ENCODE measurements around the gene LNX2. TPM values are rescaled to one million over a fixed set of nuclear protein-coding genes. Genes with fewer than 3 reads are reported as not detected.

The LNX2 gene
- total RNA-seq, 2 experiments from 2014 or later: 6.8 to 9.7 TPM

DNA sequence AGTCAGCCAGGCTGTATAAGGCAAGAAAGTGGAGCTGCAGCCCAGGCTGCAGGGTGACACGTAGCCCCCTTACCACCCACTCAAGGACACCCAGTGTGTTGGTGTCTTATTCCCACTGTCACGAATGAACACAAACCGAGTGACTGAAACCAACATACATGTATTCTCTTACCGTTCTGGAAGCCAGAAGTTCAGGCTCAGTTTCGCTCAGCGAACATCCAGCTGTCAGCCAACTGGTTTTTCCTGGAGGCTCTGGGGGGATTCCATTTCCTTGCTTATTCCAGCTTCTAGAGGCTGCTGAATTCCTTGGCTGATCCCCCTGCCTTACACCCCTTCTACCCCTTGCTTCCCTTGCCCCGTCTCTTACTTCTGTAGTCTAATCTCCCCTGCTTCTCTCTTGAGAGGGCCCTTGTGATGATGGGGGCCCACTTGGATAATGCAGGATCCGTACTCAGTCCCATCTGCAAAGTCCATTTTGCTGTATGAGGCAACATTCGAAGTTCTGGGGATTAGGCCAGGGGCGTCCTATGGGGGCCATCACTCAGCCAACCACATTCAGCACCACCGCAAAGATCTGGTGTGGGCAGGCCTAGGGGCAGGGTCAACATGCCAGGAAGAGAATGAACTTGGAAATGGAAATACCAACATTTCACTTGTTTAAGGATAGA lies 122.6 kb downstream of the LNX2 start:
- ChIA-PET POLR2A (interaction anchor here (0.6 kb wide), 1 partner anchor 40 kb away, joined by 3 read pairs; no protein-coding TSS in a partner anchor), CTCF (ENCODE audit: unreplicated experiment) (no interaction called here)
- no peaks in the 10 kb centered on the region for H3K9me3 ChIP-seq (ENCODE audit: low read length)
- H2AFZ ChIP-seq (ENCODE audit: low read length): no peak overlapping the region
- no peaks in the 10 kb centered on the region for H3K4me1 ChIP-seq (ENCODE audit: insufficient read depth, low read length, poor library complexity, severe bottlenecking)
- no peak overlapping the region for H3K27ac ChIP-seq (ENCODE audit: low read depth, low read length, poor library complexity, severe bottlenecking)
- DNase-seq (ENCODE audit: low spot score): no peak
- H3K36me3 ChIP-seq (ENCODE audit: insufficient read depth, low read length): no peaks in the 10 kb centered on the region
- TF ChIP-seq EZH2phosphoT487 (IDR thresholded peaks at IDR 0.05; ENCODE audit: borderline replicate concordance, low read depth, low read length): no peak
- TF ChIP-seq, protein P1, sequence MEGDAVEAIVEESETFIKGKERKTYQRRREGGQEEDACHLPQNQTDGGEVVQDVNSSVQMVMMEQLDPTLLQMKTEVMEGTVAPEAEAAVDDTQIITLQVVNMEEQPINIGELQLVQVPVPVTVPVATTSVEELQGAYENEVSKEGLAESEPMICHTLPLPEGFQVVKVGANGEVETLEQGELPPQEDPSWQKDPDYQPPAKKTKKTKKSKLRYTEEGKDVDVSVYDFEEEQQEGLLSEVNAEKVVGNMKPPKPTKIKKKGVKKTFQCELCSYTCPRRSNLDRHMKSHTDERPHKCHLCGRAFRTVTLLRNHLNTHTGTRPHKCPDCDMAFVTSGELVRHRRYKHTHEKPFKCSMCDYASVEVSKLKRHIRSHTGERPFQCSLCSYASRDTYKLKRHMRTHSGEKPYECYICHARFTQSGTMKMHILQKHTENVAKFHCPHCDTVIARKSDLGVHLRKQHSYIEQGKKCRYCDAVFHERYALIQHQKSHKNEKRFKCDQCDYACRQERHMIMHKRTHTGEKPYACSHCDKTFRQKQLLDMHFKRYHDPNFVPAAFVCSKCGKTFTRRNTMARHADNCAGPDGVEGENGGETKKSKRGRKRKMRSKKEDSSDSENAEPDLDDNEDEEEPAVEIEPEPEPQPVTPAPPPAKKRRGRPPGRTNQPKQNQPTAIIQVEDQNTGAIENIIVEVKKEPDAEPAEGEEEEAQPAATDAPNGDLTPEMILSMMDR (conservative IDR thresholded peaks at IDR 0.05; ENCODE audit: low read length): no peak
- no TSS peak for BruUV-seq (replicated peaks)
- no peak overlapping the region for H3K4me2 ChIP-seq (ENCODE audit: low read length)
- no peak overlapping the region for H3K4me3 ChIP-seq (ENCODE audit: low read depth, low read length, poor library complexity, severe bottlenecking)
- H3K9me2 ChIP-seq (ENCODE audit: insufficient read depth, low read length): no peaks in the 10 kb centered on the region
- intact Hi-C loops (cut with micrococcal nuclease; ENCODE audit: unreplicated experiment): no loop called here
- H3K79me2 ChIP-seq (ENCODE audit: insufficient read depth, low read depth, low read length): no peaks in the 10 kb centered on the region
- H4K20me1 ChIP-seq (ENCODE audit: insufficient read depth, low read length): no peaks in the 10 kb centered on the region

DNA sequence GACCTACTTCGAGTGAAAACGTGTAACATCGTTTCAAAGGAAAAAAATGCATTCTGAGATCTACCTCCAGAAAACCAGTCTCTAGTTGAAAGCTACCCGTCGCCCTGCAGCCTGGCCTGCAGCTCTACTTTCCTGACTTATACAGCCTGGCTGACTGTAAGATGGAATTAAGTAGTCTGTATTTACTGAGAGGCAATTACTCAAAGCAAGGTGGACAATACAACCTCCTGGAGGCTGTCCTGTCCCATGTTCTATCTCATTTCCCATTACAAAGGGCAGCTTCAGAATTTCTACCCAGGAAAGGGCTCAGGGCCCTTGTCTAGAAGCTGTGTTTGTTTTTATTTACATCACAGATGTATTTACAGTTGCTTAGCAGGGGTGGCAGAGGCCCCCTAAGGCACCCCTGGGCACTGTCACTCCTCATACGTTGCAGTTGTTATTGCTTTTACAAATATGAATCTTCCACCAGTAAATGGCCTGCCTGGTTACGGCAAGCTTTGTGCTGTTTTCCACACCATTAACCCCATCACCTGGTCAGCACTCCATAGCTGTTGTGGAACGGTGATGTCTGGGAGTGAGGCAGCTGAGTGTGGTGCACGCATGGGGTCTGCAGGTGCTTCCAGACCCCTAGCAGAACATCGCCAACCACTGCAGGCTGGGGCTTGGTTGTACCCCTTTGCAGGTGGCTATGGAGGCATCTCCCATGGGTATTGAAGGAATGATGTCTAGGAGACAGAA lies 123.6 kb downstream of the LNX2 start:
- H3K9me3 ChIP-seq (ENCODE audit: low read length): no peaks in the 10 kb centered on the region
- no peaks in the 10 kb centered on the region for H3K4me1 ChIP-seq (ENCODE audit: insufficient read depth, low read length, poor library complexity, severe bottlenecking)
- no peak overlapping the region for H3K4me2 ChIP-seq (ENCODE audit: low read length)
- intact Hi-C loops (cut with micrococcal nuclease; ENCODE audit: unreplicated experiment): no loop called here
- H3K4me3 ChIP-seq (ENCODE audit: low read depth, low read length, poor library complexity, severe bottlenecking): no peak overlapping the region
- H3K9me2 ChIP-seq (ENCODE audit: insufficient read depth, low read length): no peaks in the 10 kb centered on the region
- no peak overlapping the region for H2AFZ ChIP-seq (ENCODE audit: low read length)
- POLR2A ChIA-PET: interaction anchor here (0.5 to 1.6 kb wide), 3 partner anchors 10 to 1456 kb away, joined by 3 to 4 read pairs (median 3); no protein-coding TSS in a partner anchor
- TF ChIP-seq, protein P1 (conservative IDR thresholded peaks at IDR 0.05; ENCODE audit: low read length): no peak
- TF ChIP-seq EZH2phosphoT487 (IDR thresholded peaks at IDR 0.05; ENCODE audit: borderline replicate concordance, low read depth, low read length): no peak
- H3K36me3 ChIP-seq (ENCODE audit: insufficient read depth, low read length): no peaks in the 10 kb centered on the region
- BruUV-seq (replicated peaks): no TSS peak
- H3K27ac ChIP-seq (ENCODE audit: low read depth, low read length, poor library complexity, severe bottlenecking): no peak overlapping the region
- no peak for DNase-seq (ENCODE audit: low spot score)
- CTCF ChIA-PET (ENCODE audit: unreplicated experiment): no interaction called here
- no peaks in the 10 kb centered on the region for H3K79me2 ChIP-seq (ENCODE audit: insufficient read depth, low read depth, low read length)
- no peaks in the 10 kb centered on the region for H4K20me1 ChIP-seq (ENCODE audit: insufficient read depth, low read length)

DNA sequence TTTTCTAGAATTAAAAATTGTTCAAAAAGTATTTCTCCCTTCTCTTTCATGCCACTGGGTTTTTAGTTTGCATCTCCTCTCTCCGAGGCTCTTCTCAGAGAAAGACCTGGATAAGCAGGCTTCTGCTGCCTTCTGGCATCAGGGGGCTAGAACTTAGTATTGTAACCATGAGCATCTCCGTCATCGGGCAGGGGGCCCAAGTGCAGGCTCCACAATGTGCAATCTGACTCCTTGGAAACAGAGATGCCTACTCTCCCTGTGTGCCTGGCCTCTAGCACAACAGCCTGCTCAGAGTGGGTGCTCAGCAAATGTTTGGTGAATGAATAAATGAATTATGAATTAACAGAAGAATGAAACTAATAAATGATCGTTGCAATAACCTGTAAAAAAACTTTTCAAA lies 124.3 kb downstream of the LNX2 start:
- no peaks in the 10 kb centered on the region for H3K79me2 ChIP-seq (ENCODE audit: insufficient read depth, low read depth, low read length)
- H4K20me1 ChIP-seq (ENCODE audit: insufficient read depth, low read length): no peaks in the 10 kb centered on the region
- H3K4me2 ChIP-seq (ENCODE audit: low read length): no peak overlapping the region
- DNase-seq (ENCODE audit: low spot score): no peak
- ChIA-PET POLR2A (interaction anchor here (1.6 kb wide), 1 partner anchor 10 kb away, joined by 4 read pairs; no protein-coding TSS in a partner anchor), CTCF (ENCODE audit: unreplicated experiment) (no interaction called here)
- no peak overlapping the region for H3K4me3 ChIP-seq (ENCODE audit: low read depth, low read length, poor library complexity, severe bottlenecking)
- no peaks in the 10 kb centered on the region for H3K4me1 ChIP-seq (ENCODE audit: insufficient read depth, low read length, poor library complexity, severe bottlenecking)
- no peaks in the 10 kb centered on the region for H3K9me3 ChIP-seq (ENCODE audit: low read length)
- no TSS peak for BruUV-seq (replicated peaks)
- H3K9me2 ChIP-seq (ENCODE audit: insufficient read depth, low read length): no peaks in the 10 kb centered on the region
- no peak overlapping the region for H2AFZ ChIP-seq (ENCODE audit: low read length)
- no peak overlapping the region for H3K27ac ChIP-seq (ENCODE audit: low read depth, low read length, poor library complexity, severe bottlenecking)
- no peaks in the 10 kb centered on the region for H3K36me3 ChIP-seq (ENCODE audit: insufficient read depth, low read length)
- TF ChIP-seq EZH2phosphoT487 (IDR thresholded peaks at IDR 0.05; ENCODE audit: borderline replicate concordance, low read depth, low read length): no peak
- intact Hi-C loops (cut with micrococcal nuclease; ENCODE audit: unreplicated experiment): no loop called here

Other genes with a start within 250 kb of the LNX2 start
- gene GTF3A, start 195.9 kb downstream of the LNX2 start, total RNA-seq (2014; rRNA removed; shearing (Covaris generic)): 220 and 251 TPM in 2 replicates
- gene GTF3A, start 195.9 kb downstream of the LNX2 start, total RNA-seq (2022): 242 and 245 TPM in 2 replicates
- gene MTIF3, start 170.0 kb downstream of the LNX2 start, total RNA-seq (2014; rRNA removed; shearing (Covaris generic)): 37.9 and 56.3 TPM in 2 replicates
- 42.9 and 51.2 TPM in 2 replicates for gene MTIF3, start 170.0 kb downstream of the LNX2 start, total RNA-seq (2022)
- 115 and 129 TPM in 2 replicates for gene POLR1D, start 1.4 kb upstream of the LNX2 start, total RNA-seq (2014; rRNA removed; shearing (Covaris generic))
- 174 TPM in 2 replicates for gene POLR1D, start 1.4 kb upstream of the LNX2 start, total RNA-seq (2022)
- not detected in 2 replicates for gene GSX1, start 172.0 kb upstream of the LNX2 start, total RNA-seq (2014; rRNA removed; shearing (Covaris generic))
- not detected in 2 replicates for gene GSX1, start 172.0 kb upstream of the LNX2 start, total RNA-seq (2022)

Data from OCI-LY7 (cell line).